ENCODE data around the gene THYN1. TPM values are rescaled to one million over a fixed set of nuclear protein-coding genes. Genes with fewer than 3 reads are reported as not detected.

Gene THYN1
- total RNA-seq, 1 donor from 2014 or later: 62.5 TPM

- Mint-ChIP-seq H3K4me1 (peaks cover 11% of the 10 kb centered on the region), H3K9me3 (no peaks in the 10 kb centered on the region), H3K4me3 (no peak overlapping the region), H3K27ac (ENCODE audit: unreplicated experiment) (no peak overlapping the region), H3K27me3 (ENCODE audit: low read depth) (peaks cover 10% of the 10 kb centered on the region), H3K36me3 (ENCODE audit: low read depth) (peaks cover 5% of the 10 kb centered on the region)
- TF ChIP-seq CTCF (conservative IDR thresholded peaks at IDR 0.05): no peak
- no peak for DNase-seq (ENCODE audit: low read depth, low spot score)
Measured at GRCh38 chr11:134264966-134265764, 12.0 kb upstream of the THYN1 start.

- peaks cover 5% of the 10 kb centered on the region for H3K36me3 Mint-ChIP-seq (ENCODE audit: low read depth)
- no peaks in the 10 kb centered on the region for H3K9me3 Mint-ChIP-seq
- no peaks in the 10 kb centered on the region for H3K4me1 Mint-ChIP-seq
- peaks cover 2% of the 10 kb centered on the region for H3K27me3 Mint-ChIP-seq (ENCODE audit: low read depth)
- H3K4me3 Mint-ChIP-seq: no peak overlapping the region
- no peak for DNase-seq (ENCODE audit: low read depth, low spot score)
- TF ChIP-seq CTCF (conservative IDR thresholded peaks at IDR 0.05): peak; percentile 61
- no peak overlapping the region for H3K27ac Mint-ChIP-seq (ENCODE audit: unreplicated experiment)
Measured at GRCh38 chr11:134261626-134262488, 8.7 kb upstream of the THYN1 start.

GRCh38 chr11:134260983-134261382, 7.8 kb upstream of the THYN1 start:
- peaks cover 5% of the 10 kb centered on the region for H3K36me3 Mint-ChIP-seq (ENCODE audit: low read depth)

DNA sequence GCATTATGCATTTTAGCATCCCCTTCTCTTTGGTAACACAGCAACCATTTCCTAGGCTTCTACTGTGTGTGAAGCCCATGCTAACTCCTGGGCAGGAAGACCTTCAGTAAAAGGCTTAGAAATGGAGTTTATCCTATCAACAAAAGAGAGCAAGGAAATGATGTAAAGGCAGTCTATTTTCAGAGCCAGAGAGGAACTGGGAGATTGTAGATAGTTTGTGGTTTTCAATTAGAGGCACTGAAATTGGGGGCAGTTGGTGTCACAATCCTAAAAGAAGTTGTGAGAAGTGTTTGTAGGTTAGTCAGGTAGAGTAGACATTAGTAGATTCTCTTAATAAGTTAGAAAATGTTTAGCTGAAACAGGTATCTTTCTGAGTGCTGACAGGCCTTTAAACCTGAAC, 7.4 kb upstream of the THYN1 start:
- no peak overlapping the region for H3K4me3 Mint-ChIP-seq
- no peaks in the 10 kb centered on the region for H3K9me3 Mint-ChIP-seq
- H3K27me3 Mint-ChIP-seq (ENCODE audit: low read depth): no peaks in the 10 kb centered on the region
- TF ChIP-seq CTCF (conservative IDR thresholded peaks at IDR 0.05): no peak
- no peak overlapping the region for H3K27ac Mint-ChIP-seq (ENCODE audit: unreplicated experiment)
- no peaks in the 10 kb centered on the region for H3K4me1 Mint-ChIP-seq
- no peak for DNase-seq (ENCODE audit: low read depth, low spot score)
- H3K36me3 Mint-ChIP-seq (ENCODE audit: low read depth): peaks cover 5% of the 10 kb centered on the region

More at GRCh38 chr11:134260983-134261382, 7.8 kb upstream of the THYN1 start:
- DNase-seq (ENCODE audit: low read depth, low spot score): no peak
- Mint-ChIP-seq H3K9me3 (no peaks in the 10 kb centered on the region), H3K27ac (ENCODE audit: unreplicated experiment) (no peak overlapping the region), H3K4me3 (no peak overlapping the region), H3K4me1 (no peaks in the 10 kb centered on the region), H3K27me3 (ENCODE audit: low read depth) (no peaks in the 10 kb centered on the region)
- TF ChIP-seq CTCF (conservative IDR thresholded peaks at IDR 0.05): no peak

GRCh38 chr11:134258577-134258976, 5.4 kb upstream of the THYN1 start:
- H3K27me3 Mint-ChIP-seq (ENCODE audit: low read depth): no peaks in the 10 kb centered on the region
- H3K9me3 Mint-ChIP-seq: no peaks in the 10 kb centered on the region
- no peak for TF ChIP-seq CTCF (conservative IDR thresholded peaks at IDR 0.05)
- no peak for DNase-seq (ENCODE audit: low read depth, low spot score)
- H3K36me3 Mint-ChIP-seq (ENCODE audit: low read depth): peaks cover 3% of the 10 kb centered on the region
- peak overlapping the region; percentile 61 for H3K4me3 Mint-ChIP-seq
- H3K27ac Mint-ChIP-seq (ENCODE audit: unreplicated experiment): no peak overlapping the region
- peaks cover 10% of the 10 kb centered on the region for H3K4me1 Mint-ChIP-seq

All from neural crest cell (in vitro differentiated cells).